HG02938 (cell line): ENCODE data around the gene ITGB1.
A peak's percentile ranks its signal among the peaks of the same experiment; 100 is the strongest.
"Not testable (repeated sequence)": the region's sequence is repeated elsewhere in the genome, so short reads cannot be mapped to it uniquely, and the experiment has no call there.

ENCODE experiments used
- ATAC-seq: cut with Tn5 transposase; IDR thresholded peaks from one replicate; pipeline ENCODE4 v1.9.1; 2021; ENCODE audit warnings: mild to moderate bottlenecking, moderate library complexity; ENCODE audit not compliant: unreplicated experiment

Gene ITGB1

GRCh38 chr10:32958085-32959005 is at the start of gene ITGB1:
TSS of gene ITGB1 (minus strand) at chr10:32958230. CDS start at chr10:32935558, 22,672 bp downstream.
- ATAC-seq = peak; percentile 63

GRCh38 chr10:33006342-33006887 is 48.4 kb upstream of the ITGB1 start:
- no peak for ATAC-seq

GRCh38 chr10:33005322-33006301 is 47.6 kb upstream of the ITGB1 start:
- peak; percentile 45 for ATAC-seq

GRCh38 chr10:33001908-33002492 is 44.0 kb upstream of the ITGB1 start:
- no peak for ATAC-seq

GRCh38 chr10:32998060-32998581 is 40.1 kb upstream of the ITGB1 start:
- not testable (repeated sequence) for ATAC-seq

GRCh38 chr10:32995751-32996150 is 37.7 kb upstream of the ITGB1 start:
- no peak for ATAC-seq

GRCh38 chr10:32995066-32995622 is 37.1 kb upstream of the ITGB1 start:
- no peak for ATAC-seq

- not testable (repeated sequence) for ATAC-seq
Observed at GRCh38 chr10:32994632-32995031, 36.6 kb upstream of the ITGB1 start.

GRCh38 chr10:32992310-32992709 is 34.3 kb upstream of the ITGB1 start:
- ATAC-seq = not testable (repeated sequence)

GRCh38 chr10:32990811-32991210 is 32.8 kb upstream of the ITGB1 start:
- no peak for ATAC-seq

GRCh38 chr10:32988604-32989003 is 30.6 kb upstream of the ITGB1 start:
- ATAC-seq = no peak

GRCh38 chr10:32987172-32987571 is 29.1 kb upstream of the ITGB1 start:
- ATAC-seq = no peak

- no peak for ATAC-seq
Observed at GRCh38 chr10:32985775-32986350, 27.8 kb upstream of the ITGB1 start.

GRCh38 chr10:32985341-32985764 is 27.3 kb upstream of the ITGB1 start:
- ATAC-seq = no peak

- ATAC-seq = no peak
Observed at GRCh38 chr10:32984003-32984600, 26.1 kb upstream of the ITGB1 start.

- no peak for ATAC-seq
Observed at GRCh38 chr10:32982911-32983909, 25.2 kb upstream of the ITGB1 start.

GRCh38 chr10:32982293-32982709 is 24.3 kb upstream of the ITGB1 start:
- ATAC-seq = no peak

GRCh38 chr10:32981760-32982159 is 23.7 kb upstream of the ITGB1 start:
- no peak for ATAC-seq
